Right ventricle myocardium superior (tissue), 1 donor: ENCODE results near the gene ADAMTSL4. TPM values are rescaled to one million over a fixed set of nuclear protein-coding genes. Genes with fewer than 3 reads are reported as not detected.
"Not testable (repeated sequence)": the region's sequence is repeated elsewhere in the genome, so short reads cannot be mapped to it uniquely, and the experiment has no call there.

Source experiments
- ATAC-seq: fragments of 200-7000 bp; cut with Tn5 transposase; one replicate; pipeline ENCODE4 v1.9.1; 2020; ENCODE audit warnings: mild to moderate bottlenecking; ENCODE audit not compliant: poor library complexity
- DNase-seq: peaks from one replicate; pipeline ENCODE4 v3.0.0-alpha.2; 2020
- intact Hi-C: fragments of 100-400 bp; cut with DNase I; formaldehyde crosslinking; loops from one replicate; pipeline ENCODE4 v1.11.2; 2022
- total RNA-seq: library from RNA; stranded (reverse); fragmentation: NEBNext Ultra II Directional; extraction: Animal tissue kit (Norgen Biotek cat#: 25700); gene quantifications from one replicate; pipeline ENCODE4 v1.2.1, GENCODE V29; 2021
- donor health status: DM: no; HTN: yes; CAD: no; lungs with severe emphysema.

ADAMTSL4 gene
- total RNA-seq, 1 donor from 2014 or later = 64.4 TPM

- DNase-seq = no peak
- intact Hi-C loops = loop anchor here (5.0 kb wide), 1 partner anchor 365 kb away; the partner anchor contains the start of gene SETDB1
- no peak for ATAC-seq
Observed at GRCh38 chr1:150562446-150563339, 13.5 kb downstream of the ADAMTSL4 start.

- peak; percentile 77 for DNase-seq
Observed at GRCh38 chr1:150563340-150564038, 14.3 kb downstream of the ADAMTSL4 start.

GRCh38 chr1:150564051-150564991, 15.1 kb downstream of the ADAMTSL4 start:
- ATAC-seq = no peak
- intact Hi-C loops = loop anchor here (5.0 kb wide), 1 partner anchor 363 kb away; the partner anchor contains the start of gene SETDB1
- DNase-seq = no peak

More at GRCh38 chr1:150563340-150564038, 14.3 kb downstream of the ADAMTSL4 start:
- no peak for ATAC-seq
- intact Hi-C loops = loop anchor here (5.0 kb wide), 1 partner anchor 364 kb away; the partner anchor contains the start of gene SETDB1

- DNase-seq, intact Hi-C loops, ATAC-seq: not testable (repeated sequence)
Observed at GRCh38 chr1:150565240-150565991, 16.2 kb downstream of the ADAMTSL4 start.

GRCh38 chr1:150566589-150567340, 17.6 kb downstream of the ADAMTSL4 start:
- DNase-seq = no peak
- no peak for ATAC-seq
- intact Hi-C loops = no loop called here

- ATAC-seq = peak; percentile 4
- intact Hi-C loops = no loop called here
- DNase-seq = no peak
Observed at GRCh38 chr1:150567341-150567716, 18.1 kb downstream of the ADAMTSL4 start.

- intact Hi-C loops = no loop called here
- peak; percentile 84 for DNase-seq
- peak; percentile 80 for ATAC-seq
Observed at GRCh38 chr1:150567717-150568593, 18.7 kb downstream of the ADAMTSL4 start.

- peak; percentile 7 for ATAC-seq
- intact Hi-C loops = no loop called here
- no peak for DNase-seq
Observed at GRCh38 chr1:150568594-150568966, 19.4 kb downstream of the ADAMTSL4 start.

- intact Hi-C loops = no loop called here
Observed at GRCh38 chr1:150572918-150573647, 23.9 kb downstream of the ADAMTSL4 start.

GRCh38 chr1:150573648-150574071, 24.5 kb downstream of the ADAMTSL4 start:
- intact Hi-C loops, ATAC-seq, DNase-seq: not testable (repeated sequence)

More at GRCh38 chr1:150572918-150573647, 23.9 kb downstream of the ADAMTSL4 start:
- DNase-seq = no peak
- ATAC-seq = no peak

- intact Hi-C loops = no loop called here
- no peak for ATAC-seq
- DNase-seq = no peak
Observed at GRCh38 chr1:150574260-150575071, 25.3 kb downstream of the ADAMTSL4 start.

GRCh38 chr1:150575072-150575489, 25.9 kb downstream of the ADAMTSL4 start:
- ATAC-seq = peak; percentile 26
- intact Hi-C loops = no loop called here
- no peak for DNase-seq

GRCh38 chr1:150575518-150576366, 26.5 kb downstream of the ADAMTSL4 start:
- DNase-seq = no peak
- intact Hi-C loops = no loop called here
- no peak for ATAC-seq

- ATAC-seq (no peak), DNase-seq (no peak)
- intact Hi-C loops = no loop called here
Observed at GRCh38 chr1:150576367-150576711, 27.1 kb downstream of the ADAMTSL4 start.
